ENCODE results near the gene NOS1AP.

The NOS1AP gene

DNA sequence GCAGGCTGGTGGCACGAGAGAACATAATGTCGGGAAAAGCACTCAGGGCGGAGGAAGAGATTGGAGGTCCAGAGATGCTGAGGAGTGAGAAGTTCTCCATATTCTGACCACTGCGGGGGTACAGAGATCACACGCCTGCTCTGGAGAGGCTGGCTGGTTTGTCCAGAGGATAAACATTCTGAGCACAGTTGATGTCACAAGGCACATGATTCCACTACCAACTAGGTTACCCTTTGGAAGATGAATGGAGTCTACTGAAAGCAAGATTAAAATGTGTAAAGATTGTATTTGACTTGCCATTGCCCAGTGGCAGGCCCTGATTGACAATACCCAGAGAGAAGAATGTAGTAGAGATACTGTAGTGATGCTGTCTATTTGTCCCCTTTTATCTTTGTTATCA, 307.2 kb downstream of the NOS1AP start, which contains the start of gene SPATA46:
TSS of gene SPATA46 (minus strand) at position 164 of the 400 bp plus-strand sequence. CDS start at position 100, 64 bp downstream.
- H3K36me3 ChIP-seq (ENCODE audit: control insufficient read depth, insufficient read depth, low read length), result no peaks in the 10 kb centered on the region
- no peak within 1 kb of the TSS for H3K9ac ChIP-seq (ENCODE audit: low read depth, low read length)
- H3K4me3 ChIP-seq (ENCODE audit: low read depth, low read length), result no peak within 1 kb of the TSS
- H3K4me1 ChIP-seq (ENCODE audit: control insufficient read depth, insufficient read depth, low read length), result no peaks in the 10 kb centered on the region
- H3K9me3 ChIP-seq (ENCODE audit: control insufficient read depth, insufficient read depth, low read length), result no peaks in the 10 kb centered on the region
- no peak within 1 kb of the TSS for H3K27ac ChIP-seq (ENCODE audit: low read depth, low read length)
- H3K27me3 ChIP-seq (ENCODE audit: control insufficient read depth, insufficient read depth, low read length), result no peaks in the 10 kb centered on the region

GRCh38 chr1:162380061-162380846, 310.8 kb downstream of the NOS1AP start:
- H3K9ac ChIP-seq (ENCODE audit: low read depth, low read length), result no peak overlapping the region
- no peaks in the 10 kb centered on the region for H3K27me3 ChIP-seq (ENCODE audit: control insufficient read depth, insufficient read depth, low read length)
- no peaks in the 10 kb centered on the region for H3K4me1 ChIP-seq (ENCODE audit: control insufficient read depth, insufficient read depth, low read length)
- no peak overlapping the region for H3K4me3 ChIP-seq (ENCODE audit: low read depth, low read length)
- H3K27ac ChIP-seq (ENCODE audit: low read depth, low read length), result no peak overlapping the region
- peaks cover 7% of the 10 kb centered on the region; the same call in 1 of the 2 replicates for H3K36me3 ChIP-seq (ENCODE audit: control insufficient read depth, insufficient read depth, low read length)
- no peaks in the 10 kb centered on the region for H3K9me3 ChIP-seq (ENCODE audit: control insufficient read depth, insufficient read depth, low read length)

DNA sequence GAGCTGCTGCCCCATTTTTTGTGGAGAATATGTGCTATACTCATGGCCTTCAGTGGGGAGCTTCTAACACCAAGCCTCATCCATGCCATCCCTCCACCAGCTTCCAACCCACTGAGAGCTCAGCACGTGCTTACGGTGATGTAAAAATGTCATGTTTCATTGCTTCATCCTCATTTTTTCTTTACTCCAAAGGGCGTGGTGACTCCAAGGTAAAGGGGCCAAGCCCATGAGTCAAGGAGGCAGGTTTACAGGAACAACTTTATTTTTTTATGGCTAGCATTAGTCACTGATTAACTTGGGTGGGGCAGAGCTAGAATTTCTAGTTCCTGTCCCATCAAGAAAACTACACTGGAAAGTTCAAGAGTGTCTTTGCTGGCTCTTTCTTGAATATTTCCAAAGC, 311.9 kb downstream of the NOS1AP start, which contains the start of gene C1orf226:
TSS of gene C1orf226 (plus strand) at position 346 of the 400 bp plus-strand sequence. CDS start 174 bp downstream, outside the sequence.
- H3K27ac ChIP-seq (ENCODE audit: low read depth, low read length), result no peak within 1 kb of the TSS

GRCh38 chr1:162381941-162382750, 312.7 kb downstream of the NOS1AP start:
- H3K27me3 ChIP-seq (ENCODE audit: control insufficient read depth, insufficient read depth, low read length), result no peaks in the 10 kb centered on the region
- H3K27ac ChIP-seq (ENCODE audit: low read depth, low read length), result no peak overlapping the region
- H3K9ac ChIP-seq (ENCODE audit: low read depth, low read length), result no peak overlapping the region
- no peak overlapping the region for H3K4me3 ChIP-seq (ENCODE audit: low read depth, low read length)
- H3K9me3 ChIP-seq (ENCODE audit: control insufficient read depth, insufficient read depth, low read length), result no peaks in the 10 kb centered on the region
- H3K36me3 ChIP-seq (ENCODE audit: control insufficient read depth, insufficient read depth, low read length), result peaks cover 7% of the 10 kb centered on the region; the same call in 1 of the 2 replicates
- no peaks in the 10 kb centered on the region for H3K4me1 ChIP-seq (ENCODE audit: control insufficient read depth, insufficient read depth, low read length)

More for the DNA sequence above, 311.9 kb downstream of the NOS1AP start, which contains the start of gene C1orf226:
- Histone ChIP-seq H3K9me3 (ENCODE audit: control insufficient read depth, insufficient read depth, low read length) (no peaks in the 10 kb centered on the region), H3K4me3 (ENCODE audit: low read depth, low read length) (no peak within 1 kb of the TSS), H3K27me3 (ENCODE audit: control insufficient read depth, insufficient read depth, low read length) (no peaks in the 10 kb centered on the region), H3K4me1 (ENCODE audit: control insufficient read depth, insufficient read depth, low read length) (no peaks in the 10 kb centered on the region), H3K9ac (ENCODE audit: low read depth, low read length) (no peak within 1 kb of the TSS), H3K36me3 (ENCODE audit: control insufficient read depth, insufficient read depth, low read length) (peaks cover 7% of the 10 kb centered on the region; the same call in 1 of the 2 replicates)

GRCh38 chr1:162383091-162383490, 313.6 kb downstream of the NOS1AP start:
- Histone ChIP-seq H3K4me3 (ENCODE audit: low read depth, low read length) (no peak overlapping the region), H3K4me1 (ENCODE audit: control insufficient read depth, insufficient read depth, low read length) (no peaks in the 10 kb centered on the region), H3K36me3 (ENCODE audit: control insufficient read depth, insufficient read depth, low read length) (peaks cover 7% of the 10 kb centered on the region; the same call in 1 of the 2 replicates), H3K27me3 (ENCODE audit: control insufficient read depth, insufficient read depth, low read length) (no peaks in the 10 kb centered on the region), H3K9ac (ENCODE audit: low read depth, low read length) (no peak overlapping the region), H3K9me3 (ENCODE audit: control insufficient read depth, insufficient read depth, low read length) (no peaks in the 10 kb centered on the region), H3K27ac (ENCODE audit: low read depth, low read length) (no peak overlapping the region)

- Histone ChIP-seq H3K9ac (ENCODE audit: low read depth, low read length) (no peak overlapping the region), H3K4me1 (ENCODE audit: control insufficient read depth, insufficient read depth, low read length) (no peaks in the 10 kb centered on the region; the same call in 1 of the 2 replicates), H3K4me3 (ENCODE audit: low read depth, low read length) (no peak overlapping the region), H3K9me3 (ENCODE audit: control insufficient read depth, insufficient read depth, low read length) (no peaks in the 10 kb centered on the region), H3K27ac (ENCODE audit: low read depth, low read length) (no peak overlapping the region), H3K27me3 (ENCODE audit: control insufficient read depth, insufficient read depth, low read length) (no peaks in the 10 kb centered on the region), H3K36me3 (ENCODE audit: control insufficient read depth, insufficient read depth, low read length) (peaks cover 7% of the 10 kb centered on the region; the same call in 1 of the 2 replicates)
Observed at GRCh38 chr1:162383516-162383915, 314.0 kb downstream of the NOS1AP start.

DNA sequence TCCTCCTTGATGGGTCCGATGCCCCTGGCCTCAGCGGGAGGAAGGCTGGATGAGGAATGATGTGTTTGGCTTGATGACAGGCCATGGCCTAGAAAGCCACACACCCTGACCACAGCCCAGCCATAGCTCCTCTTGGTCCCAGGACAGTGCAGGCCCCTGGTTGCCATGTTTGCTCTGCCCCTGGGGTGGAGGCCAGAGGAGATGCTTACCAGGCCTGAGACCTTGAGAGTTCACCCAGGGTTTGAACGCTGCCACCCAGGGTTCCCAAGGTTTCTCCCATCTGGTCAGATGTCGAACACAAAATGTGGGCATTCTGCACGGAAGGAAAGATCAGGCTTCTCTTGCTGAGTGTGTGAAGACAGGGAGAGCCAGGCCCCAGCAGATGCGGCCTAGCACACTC, 314.6 kb downstream of the NOS1AP start:
- peaks cover 7% of the 10 kb centered on the region; the same call in 1 of the 2 replicates for H3K36me3 ChIP-seq (ENCODE audit: control insufficient read depth, insufficient read depth, low read length)
- no peak overlapping the region for H3K4me3 ChIP-seq (ENCODE audit: low read depth, low read length)
- H3K4me1 ChIP-seq (ENCODE audit: control insufficient read depth, insufficient read depth, low read length), result peaks cover 3% of the 10 kb centered on the region; the same call in 1 of the 2 replicates
- no peaks in the 10 kb centered on the region for H3K9me3 ChIP-seq (ENCODE audit: control insufficient read depth, insufficient read depth, low read length)
- no peak overlapping the region for H3K9ac ChIP-seq (ENCODE audit: low read depth, low read length)
- no peaks in the 10 kb centered on the region for H3K27me3 ChIP-seq (ENCODE audit: control insufficient read depth, insufficient read depth, low read length)
- H3K27ac ChIP-seq (ENCODE audit: low read depth, low read length), result no peak overlapping the region

GRCh38 chr1:162384601-162385279, 315.2 kb downstream of the NOS1AP start:
- peaks cover 7% of the 10 kb centered on the region; the same call in 1 of the 2 replicates for H3K36me3 ChIP-seq (ENCODE audit: control insufficient read depth, insufficient read depth, low read length)
- no peaks in the 10 kb centered on the region for H3K9me3 ChIP-seq (ENCODE audit: control insufficient read depth, insufficient read depth, low read length)
- H3K27me3 ChIP-seq (ENCODE audit: control insufficient read depth, insufficient read depth, low read length), result no peaks in the 10 kb centered on the region
- H3K9ac ChIP-seq (ENCODE audit: low read depth, low read length), result no peak overlapping the region
- H3K27ac ChIP-seq (ENCODE audit: low read depth, low read length), result no peak overlapping the region
- H3K4me1 ChIP-seq (ENCODE audit: control insufficient read depth, insufficient read depth, low read length), result peaks cover 3% of the 10 kb centered on the region; the same call in 1 of the 2 replicates
- H3K4me3 ChIP-seq (ENCODE audit: low read depth, low read length), result no peak overlapping the region

- Histone ChIP-seq H3K4me3 (ENCODE audit: low read depth, low read length) (no peak overlapping the region), H3K27me3 (ENCODE audit: control insufficient read depth, insufficient read depth, low read length) (no peaks in the 10 kb centered on the region), H3K9ac (ENCODE audit: low read depth, low read length) (no peak overlapping the region), H3K36me3 (ENCODE audit: control insufficient read depth, insufficient read depth, low read length) (peaks cover 7% of the 10 kb centered on the region; the same call in 1 of the 2 replicates), H3K27ac (ENCODE audit: low read depth, low read length) (no peak overlapping the region), H3K9me3 (ENCODE audit: control insufficient read depth, insufficient read depth, low read length) (no peaks in the 10 kb centered on the region), H3K4me1 (ENCODE audit: control insufficient read depth, insufficient read depth, low read length) (peaks cover 3% of the 10 kb centered on the region; the same call in 1 of the 2 replicates)
Observed at GRCh38 chr1:162385280-162385623, 315.8 kb downstream of the NOS1AP start.

DNA sequence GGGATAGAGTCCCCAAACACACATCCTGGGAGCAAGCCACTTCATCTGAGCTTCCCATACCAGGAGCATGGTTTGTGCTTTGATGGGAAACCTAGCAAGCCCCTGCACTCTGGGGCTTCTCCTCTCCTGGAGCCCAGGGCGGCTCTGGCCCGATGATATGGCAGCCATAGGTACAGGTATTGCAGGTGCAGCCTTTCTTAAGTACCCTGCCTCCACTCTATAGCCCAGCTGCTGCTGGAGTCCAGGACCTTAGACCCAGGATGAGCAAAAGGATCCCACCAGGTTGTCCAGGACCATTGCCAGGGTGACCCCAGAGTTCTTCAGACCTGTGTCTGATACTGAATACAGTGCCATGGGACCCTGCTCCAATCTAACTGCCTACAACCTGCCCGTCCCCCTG, 316.2 kb downstream of the NOS1AP start:
- Histone ChIP-seq H3K9ac (ENCODE audit: low read depth, low read length) (no peak overlapping the region), H3K27ac (ENCODE audit: low read depth, low read length) (no peak overlapping the region), H3K4me3 (ENCODE audit: low read depth, low read length) (no peak overlapping the region), H3K27me3 (ENCODE audit: control insufficient read depth, insufficient read depth, low read length) (no peaks in the 10 kb centered on the region), H3K4me1 (ENCODE audit: control insufficient read depth, insufficient read depth, low read length) (peaks cover 3% of the 10 kb centered on the region; the same call in 1 of the 2 replicates), H3K36me3 (ENCODE audit: control insufficient read depth, insufficient read depth, low read length) (peaks cover 7% of the 10 kb centered on the region; the same call in 1 of the 2 replicates), H3K9me3 (ENCODE audit: control insufficient read depth, insufficient read depth, low read length) (no peaks in the 10 kb centered on the region)
